ENCODE measurements around the gene DGCR6L.
"Not testable (repeated sequence)": the region's sequence is repeated elsewhere in the genome, so short reads cannot be mapped to it uniquely, and the experiment has no call there.

The DGCR6L gene

GRCh38 chr22:20325996-20326395 lies 6.1 kb upstream of the DGCR6L start:
- not testable (repeated sequence) for H3K9me3 ChIP-seq (ENCODE audit: control insufficient read depth, insufficient read depth, low read length); H3K9me2 ChIP-seq (replicated peaks; ENCODE audit: control insufficient read depth, low read length); H3K4me1 ChIP-seq (ENCODE audit: control insufficient read depth, low read length); H3K4me3 ChIP-seq (ENCODE audit: low read length); H3K4me2 ChIP-seq (ENCODE audit: low read length); H3K79me2 ChIP-seq (ENCODE audit: control insufficient read depth, low read length); H3F3A ChIP-seq (ENCODE audit: control insufficient read depth, insufficient read depth); H3K27ac ChIP-seq (ENCODE audit: low read depth, low read length); H3K27me3 ChIP-seq (ENCODE audit: control insufficient read depth, low read length); H3K36me3 ChIP-seq (ENCODE audit: control insufficient read depth, low read length); H4K20me1 ChIP-seq (ENCODE audit: control insufficient read depth, insufficient read depth, low read depth, low read length)

DNA sequence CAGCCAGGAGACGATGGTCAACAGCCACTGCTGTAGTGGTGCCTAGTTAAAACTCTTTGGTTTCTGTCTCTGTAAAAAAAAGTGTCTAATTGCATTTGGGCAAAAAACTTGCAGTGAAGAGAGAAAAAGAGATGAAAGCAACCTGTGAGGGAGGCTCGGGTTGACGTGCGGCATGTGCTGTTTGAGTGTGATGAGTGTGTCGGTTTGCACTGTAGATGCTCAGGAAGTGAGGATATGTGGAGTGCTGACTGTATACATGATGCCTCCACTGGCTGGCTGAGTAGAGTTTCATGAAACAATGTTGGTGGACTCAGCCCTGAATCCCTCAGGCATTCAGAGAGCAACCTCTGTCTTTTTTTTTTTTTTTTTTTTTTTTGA lies 4.3 kb upstream of the DGCR6L start:
- no peak overlapping the region for H3K4me3 ChIP-seq (ENCODE audit: low read length)
- no peaks in the 10 kb centered on the region for H3K9me3 ChIP-seq (ENCODE audit: control insufficient read depth, insufficient read depth, low read length)
- no peaks in the 10 kb centered on the region for H3K36me3 ChIP-seq (ENCODE audit: control insufficient read depth, low read length)
- no peaks in the 10 kb centered on the region for H3F3A ChIP-seq (ENCODE audit: control insufficient read depth, insufficient read depth)
- peaks cover 8% of the 10 kb centered on the region for H3K4me1 ChIP-seq (ENCODE audit: control insufficient read depth, low read length)
- no peaks in the 10 kb centered on the region for H3K27me3 ChIP-seq (ENCODE audit: control insufficient read depth, low read length)
- no peaks in the 10 kb centered on the region for H3K9me2 ChIP-seq (replicated peaks; ENCODE audit: control insufficient read depth, low read length)
- H3K79me2 ChIP-seq (ENCODE audit: control insufficient read depth, low read length) = peaks cover 3% of the 10 kb centered on the region
- TF ChIP-seq, protein P1, sequence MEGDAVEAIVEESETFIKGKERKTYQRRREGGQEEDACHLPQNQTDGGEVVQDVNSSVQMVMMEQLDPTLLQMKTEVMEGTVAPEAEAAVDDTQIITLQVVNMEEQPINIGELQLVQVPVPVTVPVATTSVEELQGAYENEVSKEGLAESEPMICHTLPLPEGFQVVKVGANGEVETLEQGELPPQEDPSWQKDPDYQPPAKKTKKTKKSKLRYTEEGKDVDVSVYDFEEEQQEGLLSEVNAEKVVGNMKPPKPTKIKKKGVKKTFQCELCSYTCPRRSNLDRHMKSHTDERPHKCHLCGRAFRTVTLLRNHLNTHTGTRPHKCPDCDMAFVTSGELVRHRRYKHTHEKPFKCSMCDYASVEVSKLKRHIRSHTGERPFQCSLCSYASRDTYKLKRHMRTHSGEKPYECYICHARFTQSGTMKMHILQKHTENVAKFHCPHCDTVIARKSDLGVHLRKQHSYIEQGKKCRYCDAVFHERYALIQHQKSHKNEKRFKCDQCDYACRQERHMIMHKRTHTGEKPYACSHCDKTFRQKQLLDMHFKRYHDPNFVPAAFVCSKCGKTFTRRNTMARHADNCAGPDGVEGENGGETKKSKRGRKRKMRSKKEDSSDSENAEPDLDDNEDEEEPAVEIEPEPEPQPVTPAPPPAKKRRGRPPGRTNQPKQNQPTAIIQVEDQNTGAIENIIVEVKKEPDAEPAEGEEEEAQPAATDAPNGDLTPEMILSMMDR (IDR thresholded peaks at IDR 0.05; ENCODE audit: low read depth, low read length, poor library complexity, severe bottlenecking) = no peak
- TF ChIP-seq EZH2phosphoT487 (IDR thresholded peaks at IDR 0.05; ENCODE audit: borderline replicate concordance, low read length) = no peak
- H3K4me2 ChIP-seq (ENCODE audit: low read length) = no peak overlapping the region
- H3K27ac ChIP-seq (ENCODE audit: low read depth, low read length) = no peak overlapping the region
- H4K20me1 ChIP-seq (ENCODE audit: control insufficient read depth, insufficient read depth, low read depth, low read length) = no peaks in the 10 kb centered on the region

DNA sequence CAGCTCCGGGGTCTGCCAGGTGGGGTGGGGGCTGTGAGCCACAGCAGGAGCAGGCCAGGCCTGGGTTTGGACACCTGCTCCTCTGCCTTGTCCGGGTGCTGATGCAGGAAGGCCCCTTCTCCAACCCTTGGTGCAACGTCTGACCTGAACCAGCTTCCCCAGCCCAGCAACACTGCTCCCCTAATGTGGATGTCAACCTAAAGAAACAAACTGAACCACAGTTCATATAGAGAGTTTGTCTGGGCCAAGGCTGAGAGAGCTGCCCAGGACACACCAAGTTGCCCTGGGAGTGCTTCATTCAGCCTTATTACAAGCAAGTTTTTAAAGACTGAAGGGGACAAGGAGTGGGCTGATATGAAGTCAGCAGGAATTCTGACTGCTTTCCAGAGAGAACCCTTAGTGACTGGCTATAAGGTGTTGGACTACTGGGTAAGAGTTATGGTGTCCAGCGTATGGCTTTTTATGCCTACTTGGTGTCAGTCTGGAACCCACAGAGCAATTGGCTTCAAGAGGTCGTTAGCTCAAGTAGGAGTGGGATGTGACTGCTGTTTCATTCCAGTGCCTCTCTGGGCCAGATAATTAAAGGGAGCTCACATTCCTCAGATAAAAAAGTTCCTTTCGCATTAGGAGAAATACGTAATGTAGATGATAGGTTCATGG lies 1.8 kb upstream of the DGCR6L start:
- H3K4me2 ChIP-seq (ENCODE audit: low read length); H3K79me2 ChIP-seq (ENCODE audit: control insufficient read depth, low read length): not testable (repeated sequence)
- peaks cover 18% of the 10 kb centered on the region for H3K4me1 ChIP-seq (ENCODE audit: control insufficient read depth, low read length)

GRCh38 chr22:20320659-20321551 lies 1.0 kb upstream of the DGCR6L start:
- H3K4me3 ChIP-seq (ENCODE audit: low read length) = peak overlapping the region; percentile 88
- H3F3A ChIP-seq (ENCODE audit: control insufficient read depth, insufficient read depth); H3K9me3 ChIP-seq (ENCODE audit: control insufficient read depth, insufficient read depth, low read length); H3K27me3 ChIP-seq (ENCODE audit: control insufficient read depth, low read length); H3K27ac ChIP-seq (ENCODE audit: low read depth, low read length); H4K20me1 ChIP-seq (ENCODE audit: control insufficient read depth, insufficient read depth, low read depth, low read length); H3K9me2 ChIP-seq (replicated peaks; ENCODE audit: control insufficient read depth, low read length); H3K79me2 ChIP-seq (ENCODE audit: control insufficient read depth, low read length); H3K36me3 ChIP-seq (ENCODE audit: control insufficient read depth, low read length): not testable (repeated sequence)
- H3K4me1 ChIP-seq (ENCODE audit: control insufficient read depth, low read length) = peaks cover 18% of the 10 kb centered on the region
- peak overlapping the region; percentile 67 for H3K4me2 ChIP-seq (ENCODE audit: low read length)

More for the DNA sequence above, 1.8 kb upstream of the DGCR6L start:
- not testable (repeated sequence) for H3K27me3 ChIP-seq (ENCODE audit: control insufficient read depth, low read length); H3K27ac ChIP-seq (ENCODE audit: low read depth, low read length); H3K9me2 ChIP-seq (replicated peaks; ENCODE audit: control insufficient read depth, low read length); H3K9me3 ChIP-seq (ENCODE audit: control insufficient read depth, insufficient read depth, low read length); H3K36me3 ChIP-seq (ENCODE audit: control insufficient read depth, low read length); H3K4me3 ChIP-seq (ENCODE audit: low read length); H4K20me1 ChIP-seq (ENCODE audit: control insufficient read depth, insufficient read depth, low read depth, low read length); H3F3A ChIP-seq (ENCODE audit: control insufficient read depth, insufficient read depth)

All from DOHH2 (cell line).